Measurements from ENCODE around the gene LIPF.

DNA sequence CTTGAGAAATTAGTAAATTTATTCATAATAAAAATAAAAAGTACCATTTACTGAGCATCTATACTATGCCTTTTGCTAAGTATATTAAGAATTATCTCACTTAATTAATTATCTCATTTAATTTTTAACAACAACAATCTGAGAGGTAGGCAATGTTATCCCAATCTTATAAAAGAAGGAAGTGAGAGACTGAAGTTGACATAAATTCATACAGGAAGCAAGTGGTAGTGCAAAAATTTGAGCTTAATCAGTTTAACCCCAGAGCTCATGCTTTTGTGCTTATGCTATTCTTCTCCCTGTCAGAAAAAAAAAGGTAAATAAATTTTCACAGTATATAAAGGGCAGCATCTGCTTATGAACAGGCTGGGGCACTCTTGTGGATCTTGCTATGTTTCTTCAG is 2.7 kb upstream of the LIPF start:
- TF ChIP-seq, protein P1, sequence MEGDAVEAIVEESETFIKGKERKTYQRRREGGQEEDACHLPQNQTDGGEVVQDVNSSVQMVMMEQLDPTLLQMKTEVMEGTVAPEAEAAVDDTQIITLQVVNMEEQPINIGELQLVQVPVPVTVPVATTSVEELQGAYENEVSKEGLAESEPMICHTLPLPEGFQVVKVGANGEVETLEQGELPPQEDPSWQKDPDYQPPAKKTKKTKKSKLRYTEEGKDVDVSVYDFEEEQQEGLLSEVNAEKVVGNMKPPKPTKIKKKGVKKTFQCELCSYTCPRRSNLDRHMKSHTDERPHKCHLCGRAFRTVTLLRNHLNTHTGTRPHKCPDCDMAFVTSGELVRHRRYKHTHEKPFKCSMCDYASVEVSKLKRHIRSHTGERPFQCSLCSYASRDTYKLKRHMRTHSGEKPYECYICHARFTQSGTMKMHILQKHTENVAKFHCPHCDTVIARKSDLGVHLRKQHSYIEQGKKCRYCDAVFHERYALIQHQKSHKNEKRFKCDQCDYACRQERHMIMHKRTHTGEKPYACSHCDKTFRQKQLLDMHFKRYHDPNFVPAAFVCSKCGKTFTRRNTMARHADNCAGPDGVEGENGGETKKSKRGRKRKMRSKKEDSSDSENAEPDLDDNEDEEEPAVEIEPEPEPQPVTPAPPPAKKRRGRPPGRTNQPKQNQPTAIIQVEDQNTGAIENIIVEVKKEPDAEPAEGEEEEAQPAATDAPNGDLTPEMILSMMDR (conservative IDR thresholded peaks at IDR 0.05; ENCODE audit: low read depth in 2 of 2): no peak
- TF ChIP-seq, protein P2, sequence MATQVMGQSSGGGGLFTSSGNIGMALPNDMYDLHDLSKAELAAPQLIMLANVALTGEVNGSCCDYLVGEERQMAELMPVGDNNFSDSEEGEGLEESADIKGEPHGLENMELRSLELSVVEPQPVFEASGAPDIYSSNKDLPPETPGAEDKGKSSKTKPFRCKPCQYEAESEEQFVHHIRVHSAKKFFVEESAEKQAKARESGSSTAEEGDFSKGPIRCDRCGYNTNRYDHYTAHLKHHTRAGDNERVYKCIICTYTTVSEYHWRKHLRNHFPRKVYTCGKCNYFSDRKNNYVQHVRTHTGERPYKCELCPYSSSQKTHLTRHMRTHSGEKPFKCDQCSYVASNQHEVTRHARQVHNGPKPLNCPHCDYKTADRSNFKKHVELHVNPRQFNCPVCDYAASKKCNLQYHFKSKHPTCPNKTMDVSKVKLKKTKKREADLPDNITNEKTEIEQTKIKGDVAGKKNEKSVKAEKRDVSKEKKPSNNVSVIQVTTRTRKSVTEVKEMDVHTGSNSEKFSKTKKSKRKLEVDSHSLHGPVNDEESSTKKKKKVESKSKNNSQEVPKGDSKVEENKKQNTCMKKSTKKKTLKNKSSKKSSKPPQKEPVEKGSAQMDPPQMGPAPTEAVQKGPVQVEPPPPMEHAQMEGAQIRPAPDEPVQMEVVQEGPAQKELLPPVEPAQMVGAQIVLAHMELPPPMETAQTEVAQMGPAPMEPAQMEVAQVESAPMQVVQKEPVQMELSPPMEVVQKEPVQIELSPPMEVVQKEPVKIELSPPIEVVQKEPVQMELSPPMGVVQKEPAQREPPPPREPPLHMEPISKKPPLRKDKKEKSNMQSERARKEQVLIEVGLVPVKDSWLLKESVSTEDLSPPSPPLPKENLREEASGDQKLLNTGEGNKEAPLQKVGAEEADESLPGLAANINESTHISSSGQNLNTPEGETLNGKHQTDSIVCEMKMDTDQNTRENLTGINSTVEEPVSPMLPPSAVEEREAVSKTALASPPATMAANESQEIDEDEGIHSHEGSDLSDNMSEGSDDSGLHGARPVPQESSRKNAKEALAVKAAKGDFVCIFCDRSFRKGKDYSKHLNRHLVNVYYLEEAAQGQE (IDR thresholded peaks at IDR 0.05; ENCODE audit: unreplicated experiment): no peak
- TF ChIP-seq EZH2phosphoT487 (IDR thresholded peaks at IDR 0.05; ENCODE audit: unreplicated experiment) (no peak), JUNB (IDR thresholded peaks at IDR 0.05; ENCODE audit: unreplicated experiment) (no peak), EZH2 (IDR thresholded peaks at IDR 0.05; ENCODE audit: low read depth, unreplicated experiment) (no peak), CREB1 (CRISPR knock-in tag; IDR thresholded peaks at IDR 0.05; ENCODE audit: low read depth) (no peak), POLR2AphosphoS5 (IDR thresholded peaks at IDR 0.05; ENCODE audit: low read depth) (no peak), ZNF114 (CRISPR knock-in tag; IDR thresholded peaks at IDR 0.05) (no peak), NANOG (IDR thresholded peaks at IDR 0.05; ENCODE audit: borderline replicate concordance) (no peak), STAT1 (IDR thresholded peaks at IDR 0.05; ENCODE audit: unreplicated experiment) (no peak), ZNF331 (CRISPR knock-in tag; IDR thresholded peaks at IDR 0.05; ENCODE audit: low read depth) (no peak)
- TF ChIP-seq, protein P3, sequence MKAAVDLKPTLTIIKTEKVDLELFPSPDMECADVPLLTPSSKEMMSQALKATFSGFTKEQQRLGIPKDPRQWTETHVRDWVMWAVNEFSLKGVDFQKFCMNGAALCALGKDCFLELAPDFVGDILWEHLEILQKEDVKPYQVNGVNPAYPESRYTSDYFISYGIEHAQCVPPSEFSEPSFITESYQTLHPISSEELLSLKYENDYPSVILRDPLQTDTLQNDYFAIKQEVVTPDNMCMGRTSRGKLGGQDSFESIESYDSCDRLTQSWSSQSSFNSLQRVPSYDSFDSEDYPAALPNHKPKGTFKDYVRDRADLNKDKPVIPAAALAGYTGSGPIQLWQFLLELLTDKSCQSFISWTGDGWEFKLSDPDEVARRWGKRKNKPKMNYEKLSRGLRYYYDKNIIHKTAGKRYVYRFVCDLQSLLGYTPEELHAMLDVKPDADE (IDR thresholded peaks at IDR 0.05): no peak
- TF ChIP-seq, protein P4, sequence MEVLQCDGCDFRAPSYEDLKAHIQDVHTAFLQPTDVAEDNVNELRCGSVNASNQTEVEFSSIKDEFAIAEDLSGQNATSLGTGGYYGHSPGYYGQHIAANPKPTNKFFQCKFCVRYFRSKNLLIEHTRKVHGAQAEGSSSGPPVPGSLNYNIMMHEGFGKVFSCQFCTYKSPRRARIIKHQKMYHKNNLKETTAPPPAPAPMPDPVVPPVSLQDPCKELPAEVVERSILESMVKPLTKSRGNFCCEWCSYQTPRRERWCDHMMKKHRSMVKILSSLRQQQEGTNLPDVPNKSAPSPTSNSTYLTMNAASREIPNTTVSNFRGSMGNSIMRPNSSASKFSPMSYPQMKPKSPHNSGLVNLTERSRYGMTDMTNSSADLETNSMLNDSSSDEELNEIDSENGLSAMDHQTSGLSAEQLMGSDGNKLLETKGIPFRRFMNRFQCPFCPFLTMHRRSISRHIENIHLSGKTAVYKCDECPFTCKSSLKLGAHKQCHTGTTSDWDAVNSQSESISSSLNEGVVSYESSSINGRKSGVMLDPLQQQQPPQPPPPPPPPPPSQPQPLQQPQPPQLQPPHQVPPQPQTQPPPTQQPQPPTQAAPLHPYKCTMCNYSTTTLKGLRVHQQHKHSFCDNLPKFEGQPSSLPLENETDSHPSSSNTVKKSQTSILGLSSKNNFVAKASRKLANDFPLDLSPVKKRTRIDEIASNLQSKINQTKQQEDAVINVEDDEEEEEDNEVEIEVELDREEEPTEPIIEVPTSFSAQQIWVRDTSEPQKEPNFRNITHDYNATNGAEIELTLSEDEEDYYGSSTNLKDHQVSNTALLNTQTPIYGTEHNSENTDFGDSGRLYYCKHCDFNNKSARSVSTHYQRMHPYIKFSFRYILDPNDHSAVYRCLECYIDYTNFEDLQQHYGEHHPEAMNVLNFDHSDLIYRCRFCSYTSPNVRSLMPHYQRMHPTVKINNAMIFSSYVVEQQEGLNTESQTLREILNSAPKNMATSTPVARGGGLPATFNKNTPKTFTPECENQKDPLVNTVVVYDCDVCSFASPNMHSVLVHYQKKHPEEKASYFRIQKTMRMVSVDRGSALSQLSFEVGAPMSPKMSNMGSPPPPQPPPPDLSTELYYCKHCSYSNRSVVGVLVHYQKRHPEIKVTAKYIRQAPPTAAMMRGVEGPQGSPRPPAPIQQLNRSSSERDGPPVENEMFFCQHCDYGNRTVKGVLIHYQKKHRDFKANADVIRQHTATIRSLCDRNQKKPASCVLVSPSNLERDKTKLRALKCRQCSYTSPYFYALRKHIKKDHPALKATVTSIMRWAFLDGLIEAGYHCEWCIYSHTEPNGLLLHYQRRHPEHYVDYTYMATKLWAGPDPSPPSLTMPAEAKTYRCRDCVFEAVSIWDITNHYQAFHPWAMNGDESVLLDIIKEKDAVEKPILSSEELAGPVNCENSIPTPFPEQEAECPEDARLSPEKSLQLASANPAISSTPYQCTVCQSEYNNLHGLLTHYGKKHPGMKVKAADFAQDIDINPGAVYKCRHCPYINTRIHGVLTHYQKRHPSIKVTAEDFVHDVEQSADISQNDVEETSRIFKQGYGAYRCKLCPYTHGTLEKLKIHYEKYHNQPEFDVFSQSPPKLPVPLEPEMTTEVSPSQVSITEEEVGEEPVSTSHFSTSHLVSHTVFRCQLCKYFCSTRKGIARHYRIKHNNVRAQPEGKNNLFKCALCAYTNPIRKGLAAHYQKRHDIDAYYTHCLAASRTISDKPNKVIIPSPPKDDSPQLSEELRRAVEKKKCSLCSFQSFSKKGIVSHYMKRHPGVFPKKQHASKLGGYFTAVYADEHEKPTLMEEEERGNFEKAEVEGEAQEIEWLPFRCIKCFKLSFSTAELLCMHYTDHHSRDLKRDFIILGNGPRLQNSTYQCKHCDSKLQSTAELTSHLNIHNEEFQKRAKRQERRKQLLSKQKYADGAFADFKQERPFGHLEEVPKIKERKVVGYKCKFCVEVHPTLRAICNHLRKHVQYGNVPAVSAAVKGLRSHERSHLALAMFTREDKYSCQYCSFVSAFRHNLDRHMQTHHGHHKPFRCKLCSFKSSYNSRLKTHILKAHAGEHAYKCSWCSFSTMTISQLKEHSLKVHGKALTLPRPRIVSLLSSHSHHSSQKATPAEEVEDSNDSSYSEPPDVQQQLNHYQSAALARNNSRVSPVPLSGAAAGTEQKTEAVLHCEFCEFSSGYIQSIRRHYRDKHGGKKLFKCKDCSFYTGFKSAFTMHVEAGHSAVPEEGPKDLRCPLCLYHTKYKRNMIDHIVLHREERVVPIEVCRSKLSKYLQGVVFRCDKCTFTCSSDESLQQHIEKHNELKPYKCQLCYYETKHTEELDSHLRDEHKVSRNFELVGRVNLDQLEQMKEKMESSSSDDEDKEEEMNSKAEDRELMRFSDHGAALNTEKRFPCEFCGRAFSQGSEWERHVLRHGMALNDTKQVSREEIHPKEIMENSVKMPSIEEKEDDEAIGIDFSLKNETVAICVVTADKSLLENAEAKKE (CRISPR knock-in tag; IDR thresholded peaks at IDR 0.05): no peak
